ENCODE data around the gene KLHL4.
"Not testable (repeated sequence)": the region's sequence is repeated elsewhere in the genome, so short reads cannot be mapped to it uniquely, and the experiment has no call there.

Gene KLHL4

GRCh38 chrX:87693204-87693603 is 175.6 kb downstream of the KLHL4 start:
- H3K4me1 ChIP-seq = no peaks in the 10 kb centered on the region
- no peak for DNase-seq (ENCODE audit: low spot score in 2 of 2)
- no peaks in the 10 kb centered on the region for H3K9me3 ChIP-seq
- in situ Hi-C loops (cut with MboI; ENCODE audit: low sequenced_read_pairs) = no loop called here
- no peaks in the 10 kb centered on the region for H3K36me3 ChIP-seq (replicated peaks)
- H3K4me3 ChIP-seq = no peak overlapping the region
- H3K27me3 ChIP-seq (ENCODE audit: low read depth) = no peaks in the 10 kb centered on the region

- Histone ChIP-seq H3K4me3 (no peak overlapping the region), H3K4me1 (no peaks in the 10 kb centered on the region), H3K27me3 (ENCODE audit: low read depth) (no peaks in the 10 kb centered on the region), H3K9me3 (no peaks in the 10 kb centered on the region), H3K36me3 (replicated peaks) (no peaks in the 10 kb centered on the region)
- DNase-seq (ENCODE audit: low spot score in 2 of 2) = no peak
- in situ Hi-C loops (cut with MboI; ENCODE audit: low sequenced_read_pairs) = no loop called here
Measured at GRCh38 chrX:87697409-87697808, 179.8 kb downstream of the KLHL4 start.

- Histone ChIP-seq H3K9me3 (no peaks in the 10 kb centered on the region), H3K4me1 (no peaks in the 10 kb centered on the region), H3K27me3 (ENCODE audit: low read depth) (no peaks in the 10 kb centered on the region), H3K4me3 (no peak overlapping the region), H3K36me3 (replicated peaks) (no peaks in the 10 kb centered on the region)
- in situ Hi-C loops (cut with MboI; ENCODE audit: low sequenced_read_pairs) = no loop called here
- DNase-seq (ENCODE audit: low spot score in 2 of 2) = no peak
Measured at GRCh38 chrX:87702795-87703194, 185.2 kb downstream of the KLHL4 start.

- in situ Hi-C loops (cut with MboI; ENCODE audit: low sequenced_read_pairs); H3K27me3 ChIP-seq (ENCODE audit: low read depth): not testable (repeated sequence)
Measured at GRCh38 chrX:87703469-87703868, 185.9 kb downstream of the KLHL4 start.

GRCh38 chrX:87706134-87706533 is 188.5 kb downstream of the KLHL4 start:
- DNase-seq (ENCODE audit: low spot score in 2 of 2) = no peak
- Histone ChIP-seq H3K4me1 (no peaks in the 10 kb centered on the region), H3K27me3 (ENCODE audit: low read depth) (no peaks in the 10 kb centered on the region), H3K4me3 (no peak overlapping the region), H3K36me3 (replicated peaks) (no peaks in the 10 kb centered on the region), H3K9me3 (no peaks in the 10 kb centered on the region)
- in situ Hi-C loops (cut with MboI; ENCODE audit: low sequenced_read_pairs) = no loop called here

More at GRCh38 chrX:87703469-87703868, 185.9 kb downstream of the KLHL4 start:
- not testable (repeated sequence) for H3K4me1 ChIP-seq; H3K36me3 ChIP-seq (replicated peaks); DNase-seq (ENCODE audit: low spot score in 2 of 2); H3K9me3 ChIP-seq; H3K4me3 ChIP-seq

- DNase-seq (ENCODE audit: low spot score in 2 of 2) = no peak
- in situ Hi-C loops (cut with MboI; ENCODE audit: low sequenced_read_pairs) = no loop called here
- Histone ChIP-seq H3K27me3 (ENCODE audit: low read depth) (no peaks in the 10 kb centered on the region), H3K4me3 (no peak overlapping the region), H3K4me1 (no peaks in the 10 kb centered on the region), H3K36me3 (replicated peaks) (no peaks in the 10 kb centered on the region), H3K9me3 (no peaks in the 10 kb centered on the region)
Measured at GRCh38 chrX:87710580-87710979, 193.0 kb downstream of the KLHL4 start.

Data from HAP-1 (cell line).